ENCODE measurements around the gene SPACA7.

SPACA7 gene, protein sequence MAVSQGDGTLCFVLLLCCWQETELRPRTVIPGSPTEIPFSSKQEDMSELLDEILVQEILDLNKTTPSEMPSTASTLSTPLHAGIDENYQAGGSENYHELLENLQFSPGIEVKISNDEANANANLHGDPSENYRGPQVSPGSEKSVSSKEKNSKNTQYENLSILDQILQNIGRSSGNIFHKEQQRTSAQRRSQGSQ

DNA sequence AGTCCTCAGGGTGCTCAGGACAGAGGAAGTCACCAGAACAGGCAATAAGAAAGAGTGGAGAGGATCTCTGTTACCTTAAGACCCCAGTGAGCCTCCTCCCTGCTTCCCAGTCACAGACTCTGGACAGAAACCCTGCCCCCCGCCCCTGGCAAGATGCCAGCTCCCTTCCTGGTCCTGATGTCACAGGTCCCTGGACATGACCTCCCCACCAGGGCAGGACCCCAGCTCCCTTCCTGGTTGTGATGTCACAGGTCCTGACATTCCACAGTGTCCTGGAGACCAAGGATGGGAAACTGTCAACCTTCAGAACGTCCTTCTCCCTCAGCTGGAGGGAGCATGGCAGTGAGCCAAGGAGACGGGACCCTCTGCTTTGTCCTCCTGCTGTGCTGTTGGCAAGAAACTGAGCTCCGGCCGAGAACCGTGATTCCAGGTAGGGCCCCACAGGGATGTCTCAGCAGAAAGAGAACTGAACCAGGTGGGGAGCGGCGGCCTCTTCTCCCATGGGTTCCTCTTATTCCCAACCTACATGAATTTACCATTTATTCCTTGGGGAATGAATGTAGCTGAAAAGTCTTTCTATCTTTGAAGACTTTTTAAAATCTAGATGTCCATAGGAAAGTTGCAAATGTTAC, at the start of gene SPACA7:
SPACA7 (plus strand) TSS at position 306 of the 632 bp plus-strand sequence; CDS start at position 337, 31 bp downstream.
- no peak for DNase-seq (ENCODE audit: low read depth)

DNA sequence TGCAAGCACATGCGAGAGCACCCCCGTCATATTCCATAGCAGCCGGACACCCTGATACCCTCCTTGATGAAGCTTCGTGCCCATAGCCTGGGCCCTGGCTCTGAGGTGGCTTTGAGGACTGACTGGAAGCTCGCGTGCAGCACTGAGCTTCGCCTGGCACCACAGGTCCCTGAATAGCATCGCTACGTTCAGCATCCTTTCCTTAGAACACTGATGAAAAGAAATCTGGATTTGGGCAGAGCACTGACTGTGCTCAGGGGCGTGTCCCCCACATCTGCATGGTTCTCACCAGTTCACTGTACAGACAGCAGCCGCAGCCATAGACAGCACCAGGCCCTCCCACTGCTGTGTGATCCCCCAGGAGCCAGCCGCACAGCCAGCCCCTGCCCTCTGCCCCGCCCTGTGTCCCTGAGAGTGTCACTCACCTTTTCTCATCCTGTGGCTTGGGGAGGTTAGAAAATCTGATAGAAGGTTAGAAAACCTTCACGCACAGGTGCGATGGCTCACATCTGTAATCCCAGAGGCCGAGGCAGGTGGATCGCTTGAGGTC, 49.3 kb upstream of the SPACA7 start:
- DNase-seq (ENCODE audit: low read depth) = no peak

DNA sequence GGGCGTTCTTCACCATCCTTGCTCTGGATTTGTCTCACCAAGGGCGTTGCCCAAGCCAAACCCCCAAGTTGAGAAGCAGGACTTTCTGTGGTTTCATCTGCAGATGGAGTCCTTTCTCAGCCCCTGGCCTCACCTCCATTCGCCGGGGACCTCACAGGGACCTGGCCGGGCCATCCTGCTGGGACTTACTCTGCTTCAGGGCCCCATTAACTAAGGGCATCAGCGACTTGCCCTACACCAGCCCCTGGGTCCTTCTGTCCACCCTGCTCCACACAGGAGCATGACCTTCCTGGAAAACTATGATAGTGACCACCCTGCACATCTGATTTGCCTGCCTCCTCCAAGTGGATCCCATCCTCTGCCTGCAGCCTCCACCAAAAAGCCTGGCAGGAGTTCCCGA, 47.2 kb upstream of the SPACA7 start:
- no peak for DNase-seq (ENCODE audit: low read depth)

DNA sequence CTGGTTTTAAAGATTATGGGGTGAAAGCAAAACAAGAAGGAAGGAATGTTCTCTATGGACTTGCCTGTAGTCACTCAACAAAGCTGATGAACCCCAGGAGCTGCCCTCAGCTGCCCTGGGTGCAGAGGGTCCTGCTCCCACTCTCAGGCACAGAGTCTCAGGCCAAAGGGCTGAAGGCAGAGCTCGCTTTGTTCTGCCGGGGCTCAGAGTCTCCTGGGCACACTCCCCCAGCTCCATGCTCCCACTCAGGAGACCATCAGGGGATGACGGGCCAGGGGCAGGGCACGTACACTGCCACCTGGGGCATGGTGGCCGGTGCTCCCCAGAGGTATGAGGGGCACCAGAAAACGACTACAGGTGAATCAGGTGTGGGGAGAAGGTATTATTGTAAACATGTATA, 46.8 kb upstream of the SPACA7 start:
- DNase-seq (ENCODE audit: low read depth) = no peak

DNA sequence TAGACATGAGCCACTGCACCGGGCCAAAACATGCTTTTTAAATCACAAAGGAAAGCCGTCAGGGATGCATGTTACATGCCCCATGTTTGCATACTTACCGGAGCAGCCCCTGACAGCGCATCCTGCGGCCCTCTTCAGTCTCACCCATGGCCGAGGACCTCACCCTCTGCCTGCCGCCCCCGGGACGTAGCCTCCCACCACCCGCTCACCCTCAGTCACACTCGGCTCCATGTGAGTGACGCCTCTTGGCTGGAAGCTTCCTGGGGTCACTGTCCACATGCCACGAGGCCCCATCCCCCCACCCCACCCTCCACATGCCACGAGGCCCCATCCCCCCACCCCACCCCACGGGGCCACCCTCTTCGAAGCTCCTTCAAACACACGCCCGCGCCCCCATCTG, 46.1 kb upstream of the SPACA7 start:
- DNase-seq (ENCODE audit: low read depth) = no peak

DNA sequence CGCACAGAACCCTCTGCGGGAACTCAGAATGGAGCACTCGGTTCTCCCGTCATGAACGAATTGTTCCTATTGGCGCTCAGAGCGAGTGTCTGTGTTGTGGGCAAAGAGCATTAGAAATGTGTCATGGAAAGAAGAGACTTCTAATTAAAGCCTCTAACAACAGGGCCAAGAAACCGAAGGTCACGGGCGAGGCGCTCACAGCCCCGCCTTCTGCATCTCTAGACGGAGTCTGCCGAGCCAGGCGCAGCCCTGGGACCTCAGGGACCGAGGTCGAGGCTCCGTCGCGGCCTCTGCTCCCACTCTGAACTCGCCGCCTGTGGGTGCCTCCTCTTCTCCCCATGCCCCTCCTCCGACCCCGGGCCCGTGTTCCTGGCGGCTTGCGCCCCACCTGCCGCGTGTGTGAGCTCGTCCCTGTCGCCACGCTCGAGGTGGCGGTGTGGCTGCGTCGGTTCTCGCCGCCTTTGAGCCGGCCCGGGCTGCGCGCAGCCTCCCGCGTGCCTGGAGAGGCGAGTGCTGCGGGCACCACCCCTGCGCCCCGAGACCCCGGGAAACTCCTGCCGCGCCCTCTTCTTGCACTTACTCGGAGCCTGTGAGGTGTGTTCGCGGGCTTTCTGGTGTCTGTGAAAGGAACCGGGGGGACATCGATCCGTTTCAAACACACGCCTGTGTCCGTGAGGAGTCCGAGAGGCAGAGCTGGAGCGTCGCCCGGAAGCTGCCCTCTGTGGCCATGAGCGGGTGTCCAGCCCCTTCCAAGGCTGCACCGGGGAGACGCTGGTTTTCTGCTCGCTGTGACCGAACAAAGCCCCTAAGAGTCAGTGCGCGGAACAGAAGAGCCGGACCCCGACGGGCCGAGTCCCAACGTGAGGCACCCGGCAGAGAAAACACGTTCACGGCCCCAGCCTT, 45.4 kb upstream of the SPACA7 start:
- no peak for DNase-seq (ENCODE audit: low read depth)

DNA sequence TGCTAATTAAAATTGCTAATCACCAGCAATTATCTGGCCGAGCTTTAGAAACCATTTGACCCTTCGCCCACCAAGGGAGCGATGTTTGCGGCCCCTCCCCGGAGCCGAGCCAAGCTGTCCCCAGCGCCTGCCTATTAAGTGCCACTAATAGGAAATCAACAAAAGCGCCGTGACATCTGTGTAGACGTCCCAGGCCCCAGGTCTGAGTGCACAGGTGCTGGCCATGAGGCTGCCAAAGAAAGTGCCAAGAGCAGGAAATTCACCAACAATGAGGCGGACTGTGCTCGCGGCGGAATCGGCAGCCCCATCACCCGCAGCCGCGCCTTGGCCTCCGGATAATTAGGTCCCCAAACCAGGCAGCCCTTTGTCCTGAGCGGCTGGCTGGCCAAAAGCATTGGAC, 44.5 kb upstream of the SPACA7 start:
- DNase-seq (ENCODE audit: low read depth) = no peak

DNA sequence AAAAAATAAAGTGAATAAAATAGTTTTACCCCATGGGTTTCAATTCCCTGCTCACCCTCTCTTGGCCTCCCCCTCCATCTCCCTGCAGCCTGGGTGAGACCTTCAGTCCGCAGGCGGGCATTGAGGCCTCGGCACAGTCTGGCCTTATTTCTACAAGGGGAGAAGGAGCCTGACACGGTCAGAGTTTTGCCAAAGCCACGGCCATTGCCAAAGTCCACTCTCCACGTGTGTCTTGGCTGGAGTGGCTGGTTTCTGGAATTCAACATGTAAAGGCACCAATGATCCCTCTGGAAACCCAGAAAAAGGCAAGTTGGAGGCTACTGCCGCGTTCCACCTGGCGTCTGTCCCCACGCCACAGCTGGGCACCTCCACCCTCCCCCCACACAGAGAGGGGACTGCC, 43.4 kb upstream of the SPACA7 start:
- no peak for DNase-seq (ENCODE audit: low read depth)

DNA sequence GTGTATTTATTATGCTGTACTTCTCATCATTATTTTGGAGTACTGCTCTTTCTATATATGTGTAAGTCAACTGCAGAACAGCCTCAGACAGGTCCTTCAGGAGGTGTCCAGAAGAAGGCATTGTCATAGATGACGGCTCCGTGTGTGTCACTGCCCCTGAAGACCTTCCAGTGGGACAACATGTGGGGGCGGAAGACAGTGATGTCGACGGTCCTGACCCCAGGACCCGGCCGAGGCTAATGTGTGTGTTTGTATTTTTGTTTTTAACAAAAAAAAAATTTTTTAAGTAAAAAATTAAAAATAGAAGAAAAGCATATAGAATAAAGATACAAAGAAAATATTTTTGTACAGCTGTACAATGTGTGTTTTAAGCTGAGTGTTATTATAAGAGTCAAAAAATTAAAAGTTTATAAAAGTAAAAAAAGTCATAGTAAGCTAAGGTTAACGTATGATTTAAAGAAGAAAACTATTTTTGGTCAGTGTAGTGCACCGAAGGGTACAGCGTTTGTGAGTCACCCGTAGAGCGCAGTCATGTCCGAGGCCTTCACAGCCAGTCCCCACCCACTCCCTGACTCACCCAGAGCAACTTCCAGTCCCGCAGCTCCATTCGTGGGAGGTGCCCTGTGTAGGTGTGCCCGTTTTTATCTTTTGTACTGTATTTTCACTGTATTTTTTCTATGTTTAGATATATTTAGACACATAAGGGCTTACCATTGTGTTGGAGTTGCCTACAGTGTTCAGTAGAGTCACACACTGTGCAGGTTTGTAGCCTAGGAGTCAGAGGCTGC, 42.2 kb upstream of the SPACA7 start:
- no peak for DNase-seq (ENCODE audit: low read depth)

DNA sequence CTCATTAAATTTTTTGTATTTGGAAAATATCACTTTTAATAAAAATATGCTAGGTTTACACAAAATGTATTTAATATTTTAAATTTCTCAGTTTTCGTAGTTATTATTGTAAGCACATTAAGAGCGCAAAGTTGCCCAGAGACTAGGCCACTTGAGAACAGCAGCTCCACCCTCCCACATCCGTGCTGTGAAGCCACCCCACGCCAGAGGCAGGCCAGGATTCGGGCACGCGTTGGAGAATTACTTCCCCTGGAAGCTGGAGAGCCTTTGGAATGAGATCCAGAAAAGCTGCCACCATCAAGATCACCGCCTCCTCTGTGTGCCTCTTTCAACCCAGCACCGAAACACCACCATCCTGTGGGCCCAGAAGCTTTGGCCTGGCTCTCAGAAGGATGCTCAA, 41.0 kb upstream of the SPACA7 start:
- DNase-seq (ENCODE audit: low read depth) = no peak

DNA sequence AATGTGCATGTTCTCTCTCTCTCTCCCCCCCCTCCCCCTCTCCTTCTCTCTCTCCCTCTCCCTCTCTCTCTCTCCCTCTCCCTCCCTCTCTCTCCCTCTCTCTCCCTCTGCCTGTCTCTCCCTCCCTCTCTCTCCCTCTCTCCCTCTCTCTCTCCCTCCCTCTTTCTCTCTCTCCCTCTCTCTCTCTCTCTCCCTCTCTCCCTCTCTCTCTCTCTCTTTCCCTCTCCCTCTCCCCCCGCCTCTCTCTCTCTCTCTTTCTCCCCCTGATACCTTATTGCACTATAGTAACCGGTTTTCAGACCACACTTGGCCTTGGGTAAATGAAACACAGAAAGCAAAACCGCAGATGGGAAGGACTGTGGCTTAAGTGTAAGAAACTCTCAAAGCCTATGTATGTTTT, 34.7 kb upstream of the SPACA7 start:
- no peak for DNase-seq (ENCODE audit: low read depth)

DNA sequence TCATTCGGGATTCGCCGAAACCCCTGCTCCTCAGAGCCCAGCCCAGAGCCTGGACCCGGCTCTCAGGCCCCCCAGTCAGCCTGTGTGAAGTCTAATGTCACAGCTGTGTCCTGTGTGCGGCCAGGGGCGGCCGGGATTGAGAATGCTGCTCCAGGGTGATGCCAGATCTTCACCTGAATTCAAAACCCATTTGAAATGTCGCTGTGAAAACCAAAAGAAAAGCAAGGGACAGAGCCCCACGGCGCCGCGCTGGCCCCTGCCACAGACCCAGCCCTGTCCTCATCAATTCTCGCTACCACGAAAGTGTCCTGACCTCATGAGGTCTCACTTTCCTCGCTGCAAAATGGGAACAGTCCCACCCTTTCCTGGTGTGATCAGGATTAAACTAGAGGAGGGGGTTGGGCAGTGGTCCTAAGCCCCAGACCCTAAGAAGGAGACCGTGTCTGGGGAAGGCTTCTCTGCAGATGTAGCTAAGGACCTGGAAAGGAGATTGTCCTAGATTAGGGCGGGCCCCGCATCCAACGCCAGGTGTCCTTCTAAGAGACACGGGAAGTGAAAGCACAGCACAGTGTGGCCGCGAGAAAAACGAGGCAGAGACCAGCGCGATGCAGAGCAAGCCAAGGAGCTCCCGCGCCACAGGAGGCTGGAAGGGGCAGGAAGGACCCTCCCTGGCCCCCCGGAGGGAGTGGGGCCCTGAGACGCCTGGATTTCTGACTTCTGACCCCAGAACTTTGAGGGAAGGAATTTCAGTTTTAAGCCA, 34.0 kb upstream of the SPACA7 start:
- DNase-seq (ENCODE audit: low read depth) = no peak

DNA sequence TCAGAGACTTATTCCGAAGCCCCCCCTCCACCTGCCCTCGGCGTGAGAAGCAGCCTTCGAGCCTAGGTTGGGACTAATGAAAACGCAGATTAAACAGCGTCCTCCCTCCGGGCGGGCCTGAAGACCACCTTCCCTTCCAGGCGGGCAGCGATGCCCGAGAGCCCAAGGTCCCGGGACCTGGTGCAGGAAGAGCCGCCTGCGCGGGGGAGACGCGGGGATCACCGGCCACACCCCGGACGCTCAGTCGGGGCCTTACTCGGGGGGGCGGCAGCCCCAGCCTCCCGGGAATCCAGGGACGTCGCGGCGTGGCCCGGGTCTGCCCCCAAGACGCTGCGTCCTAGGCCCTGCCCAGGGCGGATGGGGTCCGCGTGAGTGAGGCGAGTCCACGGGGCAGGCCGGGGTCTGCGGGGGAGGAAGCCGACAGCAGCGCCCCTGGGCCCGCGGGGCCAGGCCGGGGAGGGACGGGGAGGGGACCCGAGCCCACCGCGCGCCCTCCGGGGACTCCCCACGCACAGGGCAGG, 33.3 kb upstream of the SPACA7 start:
- DNase-seq (ENCODE audit: low read depth) = no peak

DNA sequence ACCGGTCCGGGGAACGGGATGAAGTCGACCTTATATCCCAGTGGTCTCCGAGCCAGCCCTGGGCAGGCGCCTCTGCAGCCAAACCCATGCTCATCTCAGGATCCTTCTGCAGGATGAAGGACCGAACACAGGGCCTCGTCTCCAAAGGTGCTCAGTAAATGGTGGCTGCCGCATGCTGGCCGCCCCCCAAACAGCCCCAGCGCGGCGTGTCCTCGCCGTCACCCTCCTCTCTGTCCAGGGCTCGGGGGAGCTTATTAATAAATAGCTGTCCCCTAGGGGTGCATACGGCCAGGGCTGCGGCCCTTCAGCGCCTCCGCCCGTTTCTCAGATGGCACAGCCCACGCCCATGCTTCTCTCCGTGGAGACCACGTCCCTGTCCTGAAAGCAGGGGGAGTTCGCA, 32.6 kb upstream of the SPACA7 start:
- DNase-seq (ENCODE audit: low read depth) = no peak

DNA sequence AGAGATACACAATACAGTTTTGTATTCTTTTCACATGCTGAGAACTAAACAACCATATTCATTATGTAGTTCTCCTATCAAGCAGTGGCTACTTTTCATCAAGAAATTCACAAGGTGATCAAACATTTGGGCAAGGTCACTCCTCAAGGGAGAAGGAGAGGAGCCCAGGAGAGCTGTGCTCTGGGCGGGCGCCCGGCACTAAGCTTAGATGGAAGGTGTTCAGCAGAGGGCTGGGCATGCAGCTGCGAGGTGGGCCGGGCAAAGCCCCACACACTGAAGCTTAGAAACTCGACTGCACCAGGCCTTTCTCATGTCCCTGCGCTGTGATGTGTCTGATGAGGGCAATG, 30.4 kb upstream of the SPACA7 start:
- DNase-seq (ENCODE audit: low read depth) = no peak

DNA sequence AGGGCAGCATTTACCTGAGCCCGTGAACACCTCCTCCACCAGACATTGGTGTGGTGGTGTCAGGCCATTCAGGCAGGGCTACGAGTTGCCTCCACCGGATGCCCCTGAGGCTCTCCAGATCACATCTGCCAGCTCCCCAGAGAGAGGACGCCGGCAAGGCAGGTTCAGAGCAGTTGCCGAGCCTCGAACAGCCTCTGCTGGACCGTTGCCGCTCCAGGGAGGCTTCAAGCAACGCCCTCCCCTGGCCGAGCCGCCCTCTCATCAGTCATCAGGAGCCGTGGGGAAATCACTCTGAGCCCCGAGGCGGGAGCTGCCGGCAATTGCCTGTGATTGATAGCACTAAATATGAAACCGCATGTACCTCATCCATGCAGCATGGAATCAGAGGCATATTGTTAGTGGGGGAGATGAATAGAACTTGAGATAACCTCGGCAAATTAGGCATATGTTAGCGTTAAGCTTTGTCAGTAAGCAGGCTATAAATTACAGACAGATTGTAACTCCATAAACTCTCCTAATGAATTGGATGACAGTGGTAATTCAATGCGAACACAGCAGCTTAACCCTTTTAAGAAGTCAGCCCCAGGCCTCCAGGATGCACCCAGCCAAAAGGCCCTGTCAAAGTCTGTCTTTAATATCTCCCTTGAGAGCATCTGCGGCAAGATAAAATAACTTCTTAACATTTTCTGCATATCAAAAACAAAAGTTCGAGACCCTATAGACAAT, 29.8 kb upstream of the SPACA7 start:
- DNase-seq (ENCODE audit: low read depth) = no peak

DNA sequence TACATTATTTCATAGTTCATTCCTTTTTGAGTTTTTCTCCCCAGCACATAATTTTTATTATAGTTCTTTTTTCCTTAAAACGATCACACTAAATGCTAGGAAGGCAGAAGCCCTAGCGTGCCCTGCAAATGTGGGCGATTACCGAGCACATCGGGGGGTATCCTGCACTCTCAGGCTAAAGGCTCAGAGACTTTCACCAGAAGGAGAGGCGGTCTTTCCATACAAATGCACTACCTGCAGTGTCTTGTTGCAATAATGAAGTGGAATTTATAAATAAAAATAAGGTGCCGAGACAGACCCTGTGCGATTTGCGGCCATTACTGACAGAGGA, 29.3 kb upstream of the SPACA7 start:
- DNase-seq (ENCODE audit: low read depth) = no peak

DNA sequence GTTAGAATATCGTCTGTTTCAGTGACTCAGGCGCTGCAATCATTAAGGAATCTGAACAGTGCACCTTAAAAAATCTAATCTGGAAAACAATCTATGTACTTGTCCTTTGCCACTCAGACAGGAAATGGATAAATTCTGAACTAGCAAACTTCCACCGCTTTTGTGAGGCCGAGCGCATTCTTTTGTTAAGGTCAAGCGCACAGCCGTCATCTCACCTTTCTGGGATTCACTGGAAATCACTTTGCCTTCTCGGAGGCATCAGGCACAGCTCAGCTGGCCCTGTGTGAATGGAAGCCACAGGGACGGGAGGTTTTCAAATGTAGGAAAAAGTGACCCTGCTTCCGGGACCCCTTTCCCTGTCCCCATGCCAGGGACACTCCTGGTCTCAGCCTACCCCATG, 28.2 kb upstream of the SPACA7 start:
- DNase-seq (ENCODE audit: low read depth) = no peak

DNA sequence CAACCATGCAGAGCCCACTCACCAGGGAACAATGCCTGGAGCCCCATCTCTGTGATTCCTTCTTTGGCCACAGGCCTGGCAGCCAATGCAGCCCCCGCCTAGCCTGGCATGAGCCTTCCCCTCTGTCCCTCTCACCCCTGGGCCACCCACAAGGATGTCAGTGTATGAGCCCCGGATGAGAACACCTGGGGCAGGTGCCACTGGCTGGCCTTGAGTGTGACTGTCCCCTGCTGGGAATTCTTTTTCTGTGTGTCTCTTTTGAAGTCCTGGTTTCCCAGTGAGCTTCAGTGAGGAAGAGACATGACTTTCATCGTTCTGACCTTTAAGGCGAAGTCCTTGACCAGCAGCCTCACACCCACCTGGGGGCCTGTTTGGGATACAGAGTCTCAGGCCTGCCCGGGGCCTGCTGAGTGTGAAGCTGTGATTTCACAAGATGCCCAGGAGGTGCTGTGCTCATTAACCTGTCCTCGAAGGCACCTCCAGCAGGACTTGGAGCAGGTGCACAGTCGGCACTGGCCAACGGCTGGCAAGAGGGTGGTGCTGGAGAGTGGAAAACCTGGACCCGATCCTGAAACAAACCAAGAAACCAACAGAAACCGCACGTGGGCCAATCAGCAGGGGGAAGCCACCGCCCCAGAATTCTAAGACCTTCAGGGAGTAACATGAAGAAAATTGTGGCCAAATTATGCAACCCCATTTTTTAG, 27.4 kb upstream of the SPACA7 start:
- DNase-seq (ENCODE audit: low read depth) = no peak

DNA sequence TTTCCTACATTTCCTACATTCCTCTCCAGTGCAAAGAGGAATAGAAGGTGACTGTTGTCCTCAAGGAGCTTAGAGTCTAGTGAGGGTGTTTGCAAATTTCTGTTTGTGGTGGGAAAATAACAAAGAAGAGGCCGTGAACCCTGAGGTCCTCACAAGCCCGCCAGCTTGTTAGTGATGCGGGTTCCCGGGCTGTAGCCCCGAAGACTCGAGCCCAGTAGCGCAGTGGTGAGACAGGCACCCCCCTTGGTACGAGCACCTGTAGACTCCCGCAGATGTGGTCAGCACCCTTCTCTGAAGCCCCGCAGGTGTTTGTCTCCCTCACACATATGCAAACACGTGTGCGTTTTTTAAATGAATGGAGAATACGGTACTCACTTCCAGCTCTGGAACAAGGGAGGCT, 26.5 kb upstream of the SPACA7 start:
- DNase-seq (ENCODE audit: low read depth) = no peak

Data from stromal cell of bone marrow (primary cell).